Fibroblast of the aortic adventitia (primary cell): ENCODE measurements around the gene ANKMY1. TPM values are rescaled to one million over a fixed set of nuclear protein-coding genes. Genes with fewer than 3 reads are reported as not detected.
"Not testable (repeated sequence)": the region's sequence is repeated elsewhere in the genome, so short reads cannot be mapped to it uniquely, and the experiment has no call there.

Source experiments
- DNase-seq: peaks from one replicate; pipeline ENCODE4 v3.0.0-alpha.2; 2010; ENCODE audit warnings: low read depth
- H3K4me3 ChIP-seq: 2 replicates; pipeline ENCODE4 v1.5.1; 2011; ENCODE audit warnings: low read depth, mild to moderate bottlenecking, control low read depth, low read length, moderate library complexity
- CTCF ChIP-seq: IDR thresholded peaks from 2 replicates; pipeline ENCODE4 v1.5.1; 2011; ENCODE audit warnings: mild to moderate bottlenecking, low read length, control low read depth, inconsistent platforms; ENCODE audit not compliant: insufficient read depth
- total RNA-seq: library from RNA; depleted of rRNA; stranded (reverse); fragments of >200 nt; gene quantifications from 2 replicates; pipeline ENCODE4 v1.2.3, GENCODE V29; 2012; ENCODE audit warnings: low replicate concordance

Gene ANKMY1
- total RNA-seq, 1 donor = 11.0 TPM

GRCh38 chr2:240553956-240554480 lies 3.8 kb downstream of the ANKMY1 start:
- H3K4me3 ChIP-seq = no peak overlapping the region
- no peak for DNase-seq
- no peak for TF ChIP-seq CTCF

GRCh38 chr2:240551811-240552210 lies 6.0 kb downstream of the ANKMY1 start:
- no peak overlapping the region for H3K4me3 ChIP-seq
- no peak for TF ChIP-seq CTCF
- DNase-seq = no peak

GRCh38 chr2:240551288-240551687 lies 6.5 kb downstream of the ANKMY1 start:
- no peak for TF ChIP-seq CTCF
- no peak overlapping the region for H3K4me3 ChIP-seq
- DNase-seq = no peak

- no peak for TF ChIP-seq CTCF
- no peak for DNase-seq
- no peak overlapping the region for H3K4me3 ChIP-seq
Measured at GRCh38 chr2:240539906-240540305, 17.9 kb downstream of the ANKMY1 start.

GRCh38 chr2:240539101-240539500 lies 18.7 kb downstream of the ANKMY1 start:
- DNase-seq = not testable (repeated sequence)

GRCh38 chr2:240538031-240538780 lies 19.6 kb downstream of the ANKMY1 start:
- no peak for TF ChIP-seq CTCF
- DNase-seq = no peak
- no peak overlapping the region for H3K4me3 ChIP-seq

More at GRCh38 chr2:240539101-240539500, 18.7 kb downstream of the ANKMY1 start:
- not testable (repeated sequence) for H3K4me3 ChIP-seq

GRCh38 chr2:240532031-240532775 lies 25.6 kb downstream of the ANKMY1 start:
- no peak for TF ChIP-seq CTCF
- no peak for DNase-seq
- no peak overlapping the region for H3K4me3 ChIP-seq
